HG02852 (cell line): ENCODE measurements around the gene CORO2B.

Source experiments
- ATAC-seq: cut with Tn5 transposase; IDR thresholded peaks from one replicate; pipeline ENCODE4 v1.9.1; 2021; ENCODE audit warnings: mild to moderate bottlenecking, moderate library complexity; ENCODE audit not compliant: unreplicated experiment

The CORO2B gene

GRCh38 chr15:68695061-68695595, 116.3 kb downstream of the CORO2B start:
- ATAC-seq = no peak

DNA sequence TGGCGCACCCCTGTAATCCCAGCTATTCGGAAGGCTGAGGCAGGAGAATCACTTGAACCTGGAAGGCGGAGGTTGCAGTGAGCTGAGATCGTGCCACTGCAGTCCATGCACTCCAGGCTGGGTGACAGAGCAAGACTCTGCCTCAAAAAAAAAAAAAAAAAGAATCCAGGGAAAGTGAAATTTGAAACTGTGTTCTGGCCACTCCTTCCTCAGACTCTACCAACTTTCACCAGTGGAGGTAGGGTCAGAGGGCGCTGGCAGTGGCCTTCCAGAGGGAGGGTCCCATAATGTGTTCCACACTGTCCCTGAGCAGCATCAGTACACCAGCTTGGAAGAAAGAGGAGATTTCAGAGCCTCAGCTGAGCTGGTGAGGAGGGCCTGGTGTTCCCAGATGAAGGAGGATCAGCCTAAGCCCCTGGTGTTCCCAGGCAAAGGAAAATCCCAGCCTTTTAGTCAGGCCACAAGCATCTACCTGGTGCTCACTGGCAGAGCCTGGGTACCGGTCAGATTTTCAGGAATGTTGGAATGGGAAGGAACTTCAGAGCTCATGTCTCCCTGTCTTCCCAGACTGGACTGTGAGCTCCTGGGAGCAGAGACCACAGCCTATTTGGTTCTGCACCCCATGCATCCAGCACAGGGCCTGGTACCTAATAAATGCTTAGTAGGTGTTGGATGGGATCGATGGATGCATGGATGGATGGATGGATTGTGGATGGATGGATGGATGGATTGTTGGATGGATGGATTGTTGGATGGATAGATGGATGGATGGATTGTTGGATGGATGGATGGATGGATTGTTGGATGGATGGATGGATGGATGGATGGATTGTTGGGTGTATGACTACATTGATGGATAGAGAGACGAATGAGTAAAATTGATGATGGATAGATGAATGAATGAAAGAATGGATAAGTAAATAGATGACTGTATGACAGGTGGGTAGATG, 117.9 kb downstream of the CORO2B start:
- ATAC-seq = no peak

- ATAC-seq = no peak
These were observed 119.2 kb downstream of the CORO2B start for GRCh38 chr15:68697711-68698690.

- ATAC-seq = no peak
These were observed 119.9 kb downstream of the CORO2B start for GRCh38 chr15:68698708-68699107.

GRCh38 chr15:68699124-68699880, 120.5 kb downstream of the CORO2B start:
- no peak for ATAC-seq

- ATAC-seq = no peak
These were observed 121.2 kb downstream of the CORO2B start for GRCh38 chr15:68699881-68700454.

DNA sequence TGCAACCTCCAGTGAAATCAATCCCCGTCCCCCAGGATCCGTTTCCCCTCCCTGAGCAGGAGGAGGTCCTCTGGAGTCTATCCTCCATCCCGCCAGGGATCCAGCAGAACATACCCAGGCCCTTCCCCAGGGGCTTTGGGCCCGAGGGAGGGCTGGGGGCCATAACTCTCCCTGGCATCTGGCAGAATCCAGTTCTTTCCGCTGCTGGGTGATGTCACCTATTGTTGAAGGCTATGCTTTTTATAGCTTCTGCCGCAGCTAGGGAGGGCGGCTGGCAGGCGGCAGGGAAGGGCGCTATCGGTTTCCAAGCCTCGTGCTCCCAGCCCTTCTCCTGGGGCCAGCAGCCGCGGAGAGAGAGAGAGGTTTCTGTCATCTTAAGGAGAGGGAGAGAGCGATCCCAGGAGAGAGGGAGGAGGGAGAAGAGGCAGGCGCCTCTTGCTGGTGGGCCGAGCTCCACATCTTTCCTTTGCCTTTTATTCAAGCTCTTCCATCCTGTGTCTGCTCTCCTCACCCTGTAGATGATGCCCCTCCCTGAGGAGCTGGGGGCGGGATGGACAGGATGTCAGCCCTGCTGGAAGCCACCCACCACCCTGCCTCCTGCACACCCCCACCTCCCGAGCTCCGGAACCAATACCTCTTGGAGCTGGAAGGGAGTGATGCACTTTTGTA, 121.8 kb downstream of the CORO2B start:
- ATAC-seq = no peak

DNA sequence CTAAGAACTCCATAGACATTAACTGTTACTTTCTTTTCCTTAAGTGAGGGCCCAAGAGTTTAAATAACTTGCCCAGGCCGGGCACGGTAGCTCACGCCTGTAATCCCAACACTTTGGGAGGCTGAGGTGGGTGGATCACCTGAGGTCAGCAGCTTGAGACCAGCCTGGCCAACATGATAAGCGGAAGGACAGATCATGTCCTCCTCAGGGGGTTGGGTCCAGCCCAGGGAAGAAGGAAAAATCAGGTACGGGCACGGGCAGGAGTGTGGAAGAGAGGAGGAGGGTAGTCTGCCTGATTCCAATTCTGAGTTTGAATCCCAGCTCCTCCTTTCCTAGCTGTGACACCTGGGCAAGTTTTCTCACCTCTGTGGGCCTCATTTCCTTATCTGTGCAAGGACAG, 123.1 kb downstream of the CORO2B start:
- ATAC-seq = no peak

DNA sequence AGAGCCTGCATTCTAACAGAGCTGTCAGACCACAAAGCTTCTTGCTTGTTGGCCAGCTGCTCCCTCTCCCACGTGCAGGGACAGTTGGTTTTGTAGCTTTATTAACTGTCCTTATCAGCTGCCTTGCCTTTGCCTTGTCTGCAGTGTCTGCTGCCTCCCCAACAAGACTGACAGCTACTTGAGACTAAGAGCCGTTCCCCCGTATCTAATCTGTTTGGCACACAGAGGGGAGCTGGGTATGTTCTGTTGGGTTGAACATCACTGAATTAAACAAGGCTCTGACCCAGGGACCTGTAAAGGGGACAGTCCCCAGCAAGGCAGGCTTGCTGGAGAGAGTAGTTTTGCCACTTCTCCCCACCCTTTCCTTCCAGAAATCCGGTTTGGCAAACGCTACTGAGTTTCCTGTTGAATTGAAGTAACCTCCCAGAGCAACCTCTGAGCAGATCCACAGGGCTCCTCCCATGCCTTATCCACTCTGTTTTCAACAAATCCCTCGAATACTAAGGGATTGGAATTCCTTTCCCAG, 125.8 kb downstream of the CORO2B start:
- no peak for ATAC-seq

- no peak for ATAC-seq
These were observed 127.5 kb downstream of the CORO2B start for GRCh38 chr15:68706256-68706655.

DNA sequence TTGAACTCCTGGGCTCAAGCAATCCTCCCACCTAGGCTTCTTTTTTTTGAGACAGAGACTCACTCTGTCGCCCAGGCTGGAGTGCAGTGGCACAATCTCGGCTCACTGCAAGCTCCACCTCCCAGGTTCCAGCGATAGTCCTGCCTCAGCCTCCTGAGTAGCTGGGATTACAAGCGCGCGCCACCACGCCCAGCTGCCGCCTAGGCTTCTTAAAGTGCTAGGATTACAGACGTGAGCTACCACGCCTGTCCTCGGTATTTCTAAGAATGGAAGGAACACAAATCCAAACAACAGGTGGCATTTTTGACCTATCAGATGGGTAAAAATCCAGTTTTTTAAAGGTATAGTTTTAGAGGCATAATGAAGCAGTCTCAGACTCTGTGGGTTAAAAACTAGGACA, 128.1 kb downstream of the CORO2B start:
- no peak for ATAC-seq

GRCh38 chr15:68707386-68707785, 128.6 kb downstream of the CORO2B start:
- ATAC-seq = no peak

GRCh38 chr15:68709876-68710275, 131.1 kb downstream of the CORO2B start:
- ATAC-seq = no peak

- no peak for ATAC-seq
These were observed 131.7 kb downstream of the CORO2B start for GRCh38 chr15:68710536-68710935.

DNA sequence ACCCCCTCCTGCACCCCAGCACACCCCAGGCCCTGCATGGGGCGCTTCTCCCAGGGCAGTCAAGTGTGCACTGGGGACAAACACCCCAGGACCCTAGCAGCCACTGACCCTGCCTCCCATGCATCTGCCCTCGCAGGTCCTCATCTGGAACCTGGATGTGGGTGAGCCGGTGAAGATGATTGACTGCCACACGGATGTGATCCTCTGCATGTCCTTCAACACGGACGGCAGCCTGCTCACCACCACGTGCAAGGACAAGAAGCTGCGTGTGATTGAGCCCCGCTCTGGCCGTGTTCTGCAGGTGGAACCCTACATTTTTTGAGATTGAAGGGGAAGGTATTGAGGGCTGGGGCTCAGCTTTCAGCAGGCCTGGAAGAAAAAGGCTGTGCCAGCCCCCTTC, 132.6 kb downstream of the CORO2B start:
- no peak for ATAC-seq

DNA sequence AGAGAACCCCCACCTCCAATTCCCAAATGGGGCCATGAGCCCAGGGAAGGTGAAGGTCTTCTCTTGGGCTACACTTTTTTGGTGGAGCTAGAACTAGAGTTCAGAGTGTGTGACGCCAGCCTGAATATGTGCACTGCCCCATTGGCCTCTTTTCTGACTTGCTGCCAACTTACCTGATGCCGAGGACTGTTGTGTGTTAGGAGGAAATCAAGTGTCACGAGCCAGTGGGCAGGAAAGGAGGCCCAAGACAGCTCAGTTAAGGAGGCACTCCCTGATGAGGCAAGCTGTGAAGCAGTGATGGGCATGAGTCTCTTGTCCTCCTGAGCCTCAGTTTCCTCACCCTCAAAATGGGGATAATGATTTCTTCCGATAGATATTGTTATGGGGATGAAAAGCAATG, 134.1 kb downstream of the CORO2B start:
- no peak for ATAC-seq

DNA sequence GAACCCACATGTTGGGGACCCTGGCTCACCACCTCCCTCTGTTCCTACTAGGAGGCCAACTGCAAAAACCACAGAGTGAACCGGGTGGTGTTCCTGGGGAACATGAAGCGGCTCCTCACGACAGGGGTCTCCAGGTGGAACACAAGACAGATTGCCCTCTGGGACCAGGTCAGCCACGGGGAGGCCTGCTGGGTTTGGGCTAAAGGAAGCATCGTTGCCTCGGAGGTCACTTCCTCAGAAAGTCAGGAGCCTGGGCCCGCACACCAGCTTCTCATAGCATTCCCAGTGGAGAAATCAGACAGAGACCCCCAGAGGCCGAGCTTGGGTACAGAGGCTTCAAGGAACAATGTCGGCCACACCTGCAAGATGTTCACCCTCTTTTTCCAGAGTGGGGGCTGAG, 135.1 kb downstream of the CORO2B start:
- ATAC-seq = no peak

- no peak for ATAC-seq
These were observed 136.3 kb downstream of the CORO2B start for GRCh38 chr15:68715111-68715510.

- ATAC-seq = no peak
These were observed 139.2 kb downstream of the CORO2B start for GRCh38 chr15:68717951-68718350.
